A549 (cell line): ENCODE results near the gene B3GALT4. TPM values are rescaled to one million over a fixed set of nuclear protein-coding genes. Genes with fewer than 3 reads are reported as not detected.

Experiments
- ATAC-seq, 2 experiments: fragments of 200-7000 bp in 1 of 2; fragments of >200 bp in 1 of 2; cut with Nextera tagmentation in 1 of 2; cut with Tn5 transposase in 1 of 2; 3 replicates each; pipeline versions ENCODE4 v1.8.0 to v1.9.1; 2018 to 2020; ENCODE audit warnings: mild to moderate bottlenecking in 1 of 2, moderate library complexity in 1 of 2
- CTCF ChIA-PET: fragments of 300-600 bp; sonication (Branson Sonifier 250); formaldehyde crosslinking; extraction: SDS; loops from one replicate; lab custom pipeline; 2021; ENCODE audit warnings: antibody characterized with exemption, inconsistent platforms; lab: Yijun Ruan, JAX
- POLR2A ChIA-PET: fragments of 350-600 bp; formaldehyde crosslinking; extraction: SDS; loops from one replicate; lab custom pipeline; 2021; ENCODE audit warnings: antibody characterized with exemption, inconsistent platforms; lab: Yijun Ruan, JAX
- DNase-seq, 2 experiments: peaks; one replicate each; pipeline versions ENCODE4 v3.0.0 to v3.0.0-alpha.2; 2011 to 2016; ENCODE audit warnings: low read depth in 1 of 2, low spot score in 1 of 2
- FAIRE-seq: peaks from 2 replicates; lab custom pipeline; 2011; peaks lifted over from hg19 to GRCh38; lab: Jason Lieb, UNC
- H3K27ac ChIP-seq, 2 experiments: fragments of >200 bp; sonication (Bioruptor Twin); formaldehyde crosslinking; 3 replicates each; pipeline ENCODE4 v1.5.1; 2016 to 2017
- H3K4me1 ChIP-seq: fragments of >200 bp; sonication (Bioruptor Twin); formaldehyde crosslinking; 3 replicates; pipeline ENCODE4 v1.6.1; 2016
- H3K4me2 ChIP-seq: fragments of >200 bp; sonication (Bioruptor Twin); formaldehyde crosslinking; 3 replicates; pipeline ENCODE4 v1.6.1; 2016
- H3K4me3 ChIP-seq: fragments of >200 bp; sonication (Bioruptor Twin); formaldehyde crosslinking; 3 replicates; pipeline ENCODE4 v1.5.1; 2016
- H3K9me3 ChIP-seq: fragments of >200 bp; sonication (Bioruptor Twin); formaldehyde crosslinking; 3 replicates; pipeline ENCODE4 v1.6.1; 2016
- ATOH8 ChIP-seq: fragments of 250-450 bp; sonication (Bioruptor Pico); IDR thresholded peaks from 2 replicates; pipeline ENCODE4 v1.5.0; 2020; ENCODE audit warnings: low read depth, mild to moderate bottlenecking, moderate library complexity
- CBX8 ChIP-seq: fragments of 200-600 bp; sonication (generic); IDR thresholded peaks from 2 replicates; pipeline ENCODE4 v1.6.1; 2016
- CTCF ChIP-seq: fragments of >200 bp; sonication (Bioruptor Twin); formaldehyde crosslinking; IDR thresholded peaks from 3 replicates; pipeline ENCODE4 v1.5.1; 2016
- E2F6 ChIP-seq: IDR thresholded peaks from 2 replicates; pipeline ENCODE4 v1.6.1; 2012; ENCODE audit warnings: low read depth, borderline replicate concordance
- HMGXB4 ChIP-seq: fragments of 250-450 bp; sonication (Bioruptor Pico); IDR thresholded peaks from 2 replicates; pipeline ENCODE4 v1.5.0; 2021; ENCODE audit warnings: mild to moderate bottlenecking, moderate library complexity, borderline replicate concordance
- HOXB13 ChIP-seq: fragments of 250-450 bp; sonication (Bioruptor Pico); IDR thresholded peaks from 2 replicates; pipeline ENCODE4 v1.5.0; 2020; ENCODE audit warnings: low read depth, mild to moderate bottlenecking, moderate library complexity
- KDM5A ChIP-seq: fragments of 200-600 bp; sonication (generic); IDR thresholded peaks from 2 replicates; pipeline ENCODE4 v1.6.1; 2016; ENCODE audit warnings: antibody characterized with exemption, mild to moderate bottlenecking
- NR3C1 ChIP-seq: fragments of >200 bp; sonication (Bioruptor Twin); formaldehyde crosslinking; IDR thresholded peaks from 3 replicates; pipeline ENCODE4 v1.6.1; 2017
- PBX3 ChIP-seq: IDR thresholded peaks from 2 replicates; pipeline ENCODE4 v1.6.1; 2012
- RAD21 ChIP-seq, 2 experiments: fragments of >200 bp in 1 of 2; sonication (Bioruptor Twin) in 1 of 2; formaldehyde crosslinking in 1 of 2; IDR thresholded peaks in 1 of 2; conservative IDR thresholded peaks in 1 of 2; 2 replicates in 1 of 2; 3 replicates in 1 of 2; pipeline ENCODE4 v1.6.1; 2012 to 2018; ENCODE audit warnings: inconsistent platforms in 1 of 2
- SMC3 ChIP-seq: fragments of >200 bp; sonication (Bioruptor Twin); formaldehyde crosslinking; IDR thresholded peaks from 3 replicates; pipeline ENCODE4 v1.6.1; 2018; ENCODE audit warnings: inconsistent platforms
- USF2 ChIP-seq: fragments of 450-650 bp; IDR thresholded peaks from 2 replicates; pipeline ENCODE4 v1.6.1; 2014; ENCODE audit warnings: antibody characterized with exemption
- ZSCAN20 ChIP-seq: fragments of 250-450 bp; sonication (Bioruptor Pico); IDR thresholded peaks from 2 replicates; pipeline ENCODE4 v1.8.0; 2022; ENCODE audit warnings: mild to moderate bottlenecking, moderate library complexity
- WGBS: methylation state at CpG from one replicate; pipeline ENCODE4 v1.1.6; 2017; ENCODE audit errors: missing lambda C conversion rate; 5-methylcytosine and 5-hydroxymethylcytosine counted together
- polyA plus RNA-seq, 4 experiments: library from polyadenylated mRNA; depleted of rRNA in 3 of 4; stranded (reverse); fragments of >200 nt; fragmentation: RNase III in 1 of 4; extraction: RNeasy Plus Mini Kit Qiagen cat#74134 plus additional on column Dnase treatment in 1 of 4; gene quantifications; 2 replicates in 3 of 4; 3 replicates in 1 of 4; pipeline ENCODE4 v1.2.3, GENCODE V29; 2011 to 2017

B3GALT4 gene
- polyA plus RNA-seq, 2 of the 4 experiments (the other 2 are of a cell fraction) = 0.27 to 0.54 TPM

- TF ChIP-seq PBX3 (no peak), ZSCAN20 (CRISPR knock-in tag) (no peak), CBX8 (no peak)
- TF ChIP-seq, all 56 proteins: peak for 0
Observed at GRCh38 chr6:33241968-33242367, 35.0 kb upstream of the B3GALT4 start (continued).

- FAIRE-seq (no peak), ATAC-seq (no peak), DNase-seq (no peak)
- ChIA-PET POLR2A (no interaction called here), CTCF (no interaction called here)
- no peak overlapping the region for H3K4me2 ChIP-seq
- H3K27ac ChIP-seq = no peak overlapping the region
- no peak overlapping the region for H3K4me3 ChIP-seq
- H3K4me1 ChIP-seq = no peaks in the 10 kb centered on the region
- WGBS = 18% methylated on average over 1 of the region's 1 CpG
- TF ChIP-seq ATOH8 (CRISPR knock-in tag) (no peak), RAD21 (conservative IDR thresholded peaks at IDR 0.05 in 1 of 2, IDR thresholded peaks at IDR 0.05 in 1 of 2) (no peak), E2F6 (no peak), USF2 (no peak)
- H3K9me3 ChIP-seq = no peaks in the 10 kb centered on the region
Observed at GRCh38 chr6:33243476-33243875, 33.4 kb upstream of the B3GALT4 start.

GRCh38 chr6:33247977-33248642 lies 28.8 kb upstream of the B3GALT4 start:
- TF ChIP-seq CTCF (peak; percentile 81), NR3C1 (no peak), HOXB13 (CRISPR knock-in tag) (no peak), RAD21 (conservative IDR thresholded peaks at IDR 0.05 in 1 of 2, IDR thresholded peaks at IDR 0.05 in 1 of 2) (peak; percentile 89 to 90), HMGXB4 (CRISPR knock-in tag) (no peak), KDM5A (peak; percentile 48; the same call in 1 of the 2 replicates), SMC3 (peak; percentile 69)
- TF ChIP-seq, all 56 proteins: peak for 4

More at GRCh38 chr6:33247977-33248642, 28.8 kb upstream of the B3GALT4 start:
- ATAC-seq (peak; percentile 65 to 82), FAIRE-seq (no peak), DNase-seq (peak; percentile 44 to 79)
- Histone ChIP-seq H3K4me2 (peak overlapping the region; percentile 90), H3K4me3 (peak overlapping the region; percentile 68), H3K4me1 (peaks cover 11% of the 10 kb centered on the region), H3K27ac (peak overlapping the region; percentile 64 to 91), H3K9me3 (no peaks in the 10 kb centered on the region)
- ChIA-PET POLR2A (interaction anchor here (0.6 to 2.7 kb wide), 4 partner anchors 23 to 276 kb away, joined by 3 to 17 read pairs (median 14); partner anchors contain the start of genes RING1, RPS18, VPS52 and WDR46), CTCF (interaction anchor here (0.6 to 3.7 kb wide), 54 partner anchors 9 to 362 kb away, joined by 3 to 39 read pairs (median 5); partner anchors contain the start of genes B3GALT4, HLA-DMA, HLA-DOA and HLA-DPA1)
- WGBS = 17% methylated on average over 20 of the region's 28 CpGs
